ENCODE results near the gene DOC2B. TPM values are rescaled to one million over a fixed set of nuclear protein-coding genes. Genes with fewer than 3 reads are reported as not detected.
A peak's percentile ranks its signal among the peaks of the same experiment; 100 is the strongest.

DOC2B gene
- total RNA-seq, 1 experiment from 2014 or later: 15.2 TPM

DNA sequence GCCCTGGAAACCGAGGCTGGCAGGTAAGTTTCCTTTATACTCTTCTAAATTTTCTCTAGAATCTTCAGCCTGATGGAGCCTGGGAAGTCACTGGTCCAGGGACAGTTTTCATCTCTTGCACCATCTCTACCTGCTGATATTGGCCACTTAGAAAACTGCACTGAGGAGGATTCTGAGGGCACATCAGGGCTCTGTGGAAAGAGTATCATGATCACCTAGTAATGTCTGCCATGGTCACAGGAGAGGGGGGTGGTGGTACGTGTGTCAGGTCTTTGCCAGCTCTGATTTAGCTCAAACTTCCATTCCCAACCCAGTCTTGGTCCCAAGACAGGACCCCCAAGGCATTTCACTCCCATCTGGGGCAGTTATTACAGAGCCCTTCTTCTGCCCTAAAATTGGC, 35.2 kb upstream of the DOC2B start:
- H3K9ac ChIP-seq (ENCODE audit: low read length): no peak overlapping the region
- H3K27me3 ChIP-seq (ENCODE audit: insufficient read depth, low read length): no peaks in the 10 kb centered on the region
- DNase-seq (ENCODE audit: low read depth, low spot score) (no peak), ATAC-seq (peak; percentile 34; the same call in 1 of the 2 replicates)
- CTCF ChIA-PET: no interaction called here
- intact Hi-C loops (cut with micrococcal nuclease): no loop called here
- H3K9me3 ChIP-seq (ENCODE audit: control insufficient read depth in 1 of 2, insufficient read depth in 1 of 2, low read depth in 1 of 2, low read length in 2 of 2): no peaks in the 10 kb centered on the region
- RAD21 ChIA-PET (ENCODE audit: low non-redundant PET in 1 of 2, low total read pairs in 2 of 2, uncharacterized antibody in 2 of 2, unreplicated experiment in 2 of 2): no interaction called here
- H3K4me3 ChIP-seq (replicated peaks in 1 of 2; ENCODE audit: low read depth in 1 of 2, low read length in 2 of 2): no peak overlapping the region
- H3K36me3 ChIP-seq (ENCODE audit: control insufficient read depth in 1 of 2, insufficient read depth in 2 of 2, low read length in 2 of 2): no peaks in the 10 kb centered on the region
- H4K20me1 ChIP-seq (ENCODE audit: insufficient read depth): no peaks in the 10 kb centered on the region
- H3K9me2 ChIP-seq (ENCODE audit: insufficient read depth): no peaks in the 10 kb centered on the region
- BruUV-seq (replicated peaks): no TSS peak
- H3K27ac ChIP-seq (ENCODE audit: low read depth, low read length): no peak overlapping the region
- no peak overlapping the region for H2AFZ ChIP-seq (ENCODE audit: low read depth, low read length, poor library complexity, severe bottlenecking)
- TF ChIP-seq ZFX (IDR thresholded peaks at IDR 0.05) (no peak), SRF (IDR thresholded peaks at IDR 0.05; ENCODE audit: low read depth) (no peak), ELF1 (IDR thresholded peaks at IDR 0.05; ENCODE audit: borderline replicate concordance, low read depth) (no peak), RAD21 (IDR thresholded peaks at IDR 0.05; ENCODE audit: low read depth) (no peak), EGR1 (IDR thresholded peaks at IDR 0.05; ENCODE audit: low read depth) (no peak), FOSL1 (IDR thresholded peaks at IDR 0.05; ENCODE audit: low read depth) (no peak), ZNF274 (IDR thresholded peaks at IDR 0.05; ENCODE audit: low read depth, low read length) (no peak), POLR2A (IDR thresholded peaks at IDR 0.05; ENCODE audit: borderline replicate concordance, extremely low read depth, insufficient read depth, insufficient read length) (no peak), EZH2phosphoT487 (IDR thresholded peaks at IDR 0.05; ENCODE audit: borderline replicate concordance) (no peak), POLR2AphosphoS5 (IDR thresholded peaks at IDR 0.05; ENCODE audit: low read depth, low read length) (no peak), JUND (IDR thresholded peaks at IDR 0.05) (no peak), REST (IDR thresholded peaks at IDR 0.05; ENCODE audit: low read depth) (no peak), SP1 (IDR thresholded peaks at IDR 0.05; ENCODE audit: low read depth) (no peak), TCF7L2 (IDR thresholded peaks at IDR 0.05; ENCODE audit: borderline replicate concordance, extremely low read depth, insufficient read depth, insufficient read length) (no peak), YY1 (IDR thresholded peaks at IDR 0.05; ENCODE audit: extremely low read depth, insufficient replicate concordance, low read depth, low read length) (no peak), CEBPB (IDR thresholded peaks at IDR 0.05; ENCODE audit: low read depth) (no peak), CBX3 (IDR thresholded peaks at IDR 0.05; ENCODE audit: low read depth) (no peak)
- TF ChIP-seq, protein P1, sequence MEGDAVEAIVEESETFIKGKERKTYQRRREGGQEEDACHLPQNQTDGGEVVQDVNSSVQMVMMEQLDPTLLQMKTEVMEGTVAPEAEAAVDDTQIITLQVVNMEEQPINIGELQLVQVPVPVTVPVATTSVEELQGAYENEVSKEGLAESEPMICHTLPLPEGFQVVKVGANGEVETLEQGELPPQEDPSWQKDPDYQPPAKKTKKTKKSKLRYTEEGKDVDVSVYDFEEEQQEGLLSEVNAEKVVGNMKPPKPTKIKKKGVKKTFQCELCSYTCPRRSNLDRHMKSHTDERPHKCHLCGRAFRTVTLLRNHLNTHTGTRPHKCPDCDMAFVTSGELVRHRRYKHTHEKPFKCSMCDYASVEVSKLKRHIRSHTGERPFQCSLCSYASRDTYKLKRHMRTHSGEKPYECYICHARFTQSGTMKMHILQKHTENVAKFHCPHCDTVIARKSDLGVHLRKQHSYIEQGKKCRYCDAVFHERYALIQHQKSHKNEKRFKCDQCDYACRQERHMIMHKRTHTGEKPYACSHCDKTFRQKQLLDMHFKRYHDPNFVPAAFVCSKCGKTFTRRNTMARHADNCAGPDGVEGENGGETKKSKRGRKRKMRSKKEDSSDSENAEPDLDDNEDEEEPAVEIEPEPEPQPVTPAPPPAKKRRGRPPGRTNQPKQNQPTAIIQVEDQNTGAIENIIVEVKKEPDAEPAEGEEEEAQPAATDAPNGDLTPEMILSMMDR (IDR thresholded peaks at IDR 0.05 in 2 of 3, conservative IDR thresholded peaks at IDR 0.05 in 1 of 3; ENCODE audit: borderline replicate concordance in 1 of 3, insufficient read depth in 1 of 3, low read depth in 2 of 3, low read length in 2 of 3): no peak
- TF ChIP-seq, protein P2, sequence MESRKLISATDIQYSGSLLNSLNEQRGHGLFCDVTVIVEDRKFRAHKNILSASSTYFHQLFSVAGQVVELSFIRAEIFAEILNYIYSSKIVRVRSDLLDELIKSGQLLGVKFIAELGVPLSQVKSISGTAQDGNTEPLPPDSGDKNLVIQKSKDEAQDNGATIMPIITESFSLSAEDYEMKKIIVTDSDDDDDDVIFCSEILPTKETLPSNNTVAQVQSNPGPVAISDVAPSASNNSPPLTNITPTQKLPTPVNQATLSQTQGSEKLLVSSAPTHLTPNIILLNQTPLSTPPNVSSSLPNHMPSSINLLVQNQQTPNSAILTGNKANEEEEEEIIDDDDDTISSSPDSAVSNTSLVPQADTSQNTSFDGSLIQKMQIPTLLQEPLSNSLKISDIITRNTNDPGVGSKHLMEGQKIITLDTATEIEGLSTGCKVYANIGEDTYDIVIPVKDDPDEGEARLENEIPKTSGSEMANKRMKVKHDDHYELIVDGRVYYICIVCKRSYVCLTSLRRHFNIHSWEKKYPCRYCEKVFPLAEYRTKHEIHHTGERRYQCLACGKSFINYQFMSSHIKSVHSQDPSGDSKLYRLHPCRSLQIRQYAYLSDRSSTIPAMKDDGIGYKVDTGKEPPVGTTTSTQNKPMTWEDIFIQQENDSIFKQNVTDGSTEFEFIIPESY (IDR thresholded peaks at IDR 0.05; ENCODE audit: extremely low read depth, insufficient replicate concordance, low read length): no peak
- TF ChIP-seq, protein P3, sequence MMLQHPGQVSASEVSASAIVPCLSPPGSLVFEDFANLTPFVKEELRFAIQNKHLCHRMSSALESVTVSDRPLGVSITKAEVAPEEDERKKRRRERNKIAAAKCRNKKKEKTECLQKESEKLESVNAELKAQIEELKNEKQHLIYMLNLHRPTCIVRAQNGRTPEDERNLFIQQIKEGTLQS (IDR thresholded peaks at IDR 0.05): no peak
- H3K4me2 ChIP-seq (ENCODE audit: low read length): peak overlapping the region; percentile 21; the same call in 1 of the 2 replicates
- peaks cover 0 to 10% of the 10 kb centered on the region in 2 experiments; a peak in 1 of 4 replicates for H3K4me1 ChIP-seq (ENCODE audit: control insufficient read depth in 1 of 2, insufficient read depth in 2 of 2, low read length in 2 of 2)
- no peaks in the 10 kb centered on the region for H3K79me2 ChIP-seq (ENCODE audit: insufficient read depth, low read length)
- POLR2A ChIA-PET: no interaction called here

All from HCT116 (cell line).